ENCODE measurements around the gene NRP1. TPM values are rescaled to one million over a fixed set of nuclear protein-coding genes. Genes with fewer than 3 reads are reported as not detected.

NRP1 gene
- total and polyA plus RNA-seq, 4 donors = 14.6 to 55.6 (median 37.8) TPM

- H3K27ac ChIP-seq (ENCODE audit: low read depth in 1 of 2, low read length in 2 of 2) = no peak overlapping the region
- WGBS = 86% methylated on average over 5 of the region's 5 CpGs
- TF ChIP-seq EGR1 (IDR thresholded peaks at IDR 0.05; ENCODE audit: low read depth in 2 of 2) (no peak), ZBTB33 (IDR thresholded peaks at IDR 0.05) (no peak)
- no peaks in the 10 kb centered on the region for H3K27me3 ChIP-seq (ENCODE audit: control insufficient read depth in 4 of 4, insufficient read depth in 4 of 4, low read length in 3 of 4)
- H3K4me3 ChIP-seq (ENCODE audit: low read depth in 1 of 3, low read length in 3 of 3) = no peak overlapping the region
- H3K4me1 ChIP-seq (ENCODE audit: control insufficient read depth in 4 of 4, insufficient read depth in 4 of 4, low read length in 3 of 4) = peaks cover 0 to 4% (median 3%) of the 10 kb centered on the region in 4 donors
- H3K9ac ChIP-seq (ENCODE audit: low read depth in 1 of 2, low read length in 2 of 2) = no peak overlapping the region
- H3K36me3 ChIP-seq (ENCODE audit: control insufficient read depth in 4 of 4, insufficient read depth in 3 of 4, low read depth in 1 of 4, low read length in 3 of 4) = no peaks in the 10 kb centered on the region
- DNase-seq (ENCODE audit: low spot score) = no peak
- no peaks in the 10 kb centered on the region for H3K9me3 ChIP-seq (ENCODE audit: control insufficient read depth in 4 of 4, low read length in 3 of 4)
Observed at GRCh38 chr10:33279276-33279675, 55.2 kb downstream of the NRP1 start.

- Histone ChIP-seq H3K36me3 (ENCODE audit: control insufficient read depth in 4 of 4, insufficient read depth in 3 of 4, low read depth in 1 of 4, low read length in 3 of 4) (no peaks in the 10 kb centered on the region), H3K4me3 (ENCODE audit: low read depth in 1 of 3, low read length in 3 of 3) (no peak overlapping the region), H3K27ac (ENCODE audit: low read depth in 1 of 2, low read length in 2 of 2) (no peak overlapping the region), H3K27me3 (ENCODE audit: control insufficient read depth in 4 of 4, insufficient read depth in 4 of 4, low read length in 3 of 4) (no peaks in the 10 kb centered on the region), H3K9me3 (ENCODE audit: control insufficient read depth in 4 of 4, low read length in 3 of 4) (no peaks in the 10 kb centered on the region), H3K4me1 (ENCODE audit: control insufficient read depth in 4 of 4, insufficient read depth in 4 of 4, low read length in 3 of 4) (peaks cover 6 to 12% (median 9%) of the 10 kb centered on the region in 4 donors), H3K9ac (ENCODE audit: low read depth in 1 of 2, low read length in 2 of 2) (no peak overlapping the region)
- WGBS = 77% methylated on average over 3 of the region's 3 CpGs
- no peak for DNase-seq (ENCODE audit: low spot score)
- TF ChIP-seq JUND (IDR thresholded peaks at IDR 0.05) (no peak), CTCF (IDR thresholded peaks at IDR 0.05; ENCODE audit: low read depth, low read length, missing input control) (no peak)
Observed at GRCh38 chr10:33278198-33278597, 56.3 kb downstream of the NRP1 start.

GRCh38 chr10:33277135-33277536, 57.3 kb downstream of the NRP1 start:
- Histone ChIP-seq H3K36me3 (ENCODE audit: control insufficient read depth in 4 of 4, insufficient read depth in 3 of 4, low read depth in 1 of 4, low read length in 3 of 4) (no peaks in the 10 kb centered on the region), H3K9ac (ENCODE audit: low read depth in 1 of 2, low read length in 2 of 2) (no peak overlapping the region), H3K4me1 (ENCODE audit: control insufficient read depth in 4 of 4, insufficient read depth in 4 of 4, low read length in 3 of 4) (peaks cover 8 to 19% (median 12%) of the 10 kb centered on the region in 4 donors), H3K9me3 (ENCODE audit: control insufficient read depth in 4 of 4, low read length in 3 of 4) (no peaks in the 10 kb centered on the region), H3K4me3 (ENCODE audit: low read depth in 1 of 3, low read length in 3 of 3) (no peak overlapping the region), H3K27ac (ENCODE audit: low read depth in 1 of 2, low read length in 2 of 2) (no peak overlapping the region), H3K27me3 (ENCODE audit: control insufficient read depth in 4 of 4, insufficient read depth in 4 of 4, low read length in 3 of 4) (no peaks in the 10 kb centered on the region)
- DNase-seq (ENCODE audit: low spot score) = no peak
- WGBS = 78% methylated on average over 6 of the region's 6 CpGs
- TF ChIP-seq, protein P1, sequence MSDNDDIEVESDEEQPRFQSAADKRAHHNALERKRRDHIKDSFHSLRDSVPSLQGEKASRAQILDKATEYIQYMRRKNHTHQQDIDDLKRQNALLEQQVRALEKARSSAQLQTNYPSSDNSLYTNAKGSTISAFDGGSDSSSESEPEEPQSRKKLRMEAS (IDR thresholded peaks at IDR 0.05) = no peak
- TF ChIP-seq ZBTB33 (IDR thresholded peaks at IDR 0.05) (no peak), ATF3 (IDR thresholded peaks at IDR 0.05) (no peak), FOXA2 (IDR thresholded peaks at IDR 0.05) (no peak), EGR1 (IDR thresholded peaks at IDR 0.05; ENCODE audit: low read depth in 2 of 2) (no peak), NR2F2 (IDR thresholded peaks at IDR 0.05) (no peak), GABPA (IDR thresholded peaks at IDR 0.05 in 1 of 2, conservative IDR thresholded peaks at IDR 0.05 in 1 of 2) (no peak), CTCF (IDR thresholded peaks at IDR 0.05; ENCODE audit: low read depth, low read length, missing input control) (no peak), HNF4G (IDR thresholded peaks at IDR 0.05) (no peak), HNF4A (conservative IDR thresholded peaks at IDR 0.05) (no peak), YY1 (IDR thresholded peaks at IDR 0.05) (no peak), FOXA1 (IDR thresholded peaks at IDR 0.05) (no peak), RXRA (IDR thresholded peaks at IDR 0.05) (no peak), SP1 (IDR thresholded peaks at IDR 0.05) (no peak), TAF1 (conservative IDR thresholded peaks at IDR 0.05) (no peak)
